ENCODE results near the gene ZNF606.

ZNF606 gene

GRCh38 chr19:58002384-58003173 lies at the start of gene ZNF606:
Gene ZNF606 (minus strand): TSS chr19:58002820. CDS start chr19:58001319, 1,501 bp downstream.
- DNase-seq: peak; percentile 85

DNA sequence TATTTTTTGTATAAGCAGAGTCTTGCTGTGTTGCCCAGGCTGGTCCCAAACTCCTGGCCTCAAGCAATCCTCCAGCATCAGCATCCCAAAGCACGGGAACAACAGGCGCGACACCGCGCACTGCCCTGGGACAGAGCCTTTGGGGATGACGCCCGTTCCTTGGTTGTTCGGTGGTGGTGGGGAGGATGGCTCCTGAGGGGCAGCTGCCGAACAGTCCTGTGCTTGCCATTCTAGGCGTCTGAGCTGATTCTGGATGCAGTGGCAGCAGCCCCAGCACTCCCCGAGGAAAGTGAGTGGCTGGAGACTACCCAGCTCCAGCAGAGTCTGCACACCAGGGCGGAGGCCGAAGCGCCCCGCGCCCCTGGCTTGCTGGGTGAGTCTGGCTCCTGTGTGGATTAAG lies 49.6 kb upstream of the ZNF606 start:
- DNase-seq: no peak

- no peak for DNase-seq
Observed at GRCh38 chr19:58047672-58048071, 45.1 kb upstream of the ZNF606 start.

- no peak for DNase-seq
Observed at GRCh38 chr19:58046856-58047255, 44.2 kb upstream of the ZNF606 start.

DNA sequence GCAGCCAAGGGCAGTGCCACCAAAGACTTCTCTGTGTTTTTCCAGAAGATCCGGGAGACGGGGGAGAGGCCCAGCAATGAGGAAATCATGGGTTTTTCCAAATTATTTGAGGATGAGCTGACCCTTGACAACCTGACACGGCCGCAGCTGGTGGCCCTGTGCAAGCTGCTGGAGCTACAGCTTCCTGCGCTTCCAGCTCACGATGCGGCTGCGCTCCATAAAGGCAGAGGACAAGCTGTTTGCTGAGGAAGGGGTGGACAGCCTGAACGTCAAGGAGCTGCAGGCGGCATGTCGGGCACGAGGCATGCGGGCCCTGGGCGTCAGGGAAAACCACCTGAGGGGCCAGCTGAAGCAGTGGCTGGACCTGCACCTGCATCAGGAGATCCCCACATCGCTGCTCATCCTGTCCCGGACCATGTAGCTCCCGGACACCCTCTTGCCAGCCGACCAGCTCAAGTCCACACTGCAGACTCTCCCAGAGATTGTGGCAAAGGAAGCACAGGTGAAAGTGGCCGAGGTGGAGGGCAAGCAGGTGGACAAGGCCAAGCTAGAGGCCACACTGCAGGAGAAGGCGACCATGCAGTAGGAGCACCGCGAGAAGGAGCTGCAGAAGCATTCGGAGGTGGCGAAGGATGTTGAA lies 42.9 kb upstream of the ZNF606 start:
- DNase-seq: no peak

DNA sequence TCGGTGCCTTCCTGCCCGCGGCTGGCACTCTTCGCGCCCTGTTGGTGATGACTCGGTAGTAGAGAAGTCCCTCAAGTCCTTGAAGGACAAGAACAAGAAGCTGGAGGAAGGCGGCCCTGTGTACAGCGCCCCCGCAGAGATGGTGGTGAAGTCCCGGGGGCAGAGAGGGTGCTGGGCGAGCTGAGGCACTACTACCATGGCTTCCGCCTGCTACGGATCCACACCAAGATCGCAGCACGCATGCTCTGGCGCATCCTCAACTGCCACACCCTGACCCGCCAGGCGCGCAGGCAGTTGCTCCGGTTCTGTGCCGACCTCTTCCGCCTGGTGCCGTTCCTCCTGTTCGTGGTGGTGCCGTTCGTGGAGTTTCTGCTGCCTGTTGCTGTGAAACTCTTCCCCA lies 42.3 kb upstream of the ZNF606 start:
- DNase-seq: no peak

- no peak for DNase-seq
Observed at GRCh38 chr19:58044391-58044790, 41.8 kb upstream of the ZNF606 start.

DNA sequence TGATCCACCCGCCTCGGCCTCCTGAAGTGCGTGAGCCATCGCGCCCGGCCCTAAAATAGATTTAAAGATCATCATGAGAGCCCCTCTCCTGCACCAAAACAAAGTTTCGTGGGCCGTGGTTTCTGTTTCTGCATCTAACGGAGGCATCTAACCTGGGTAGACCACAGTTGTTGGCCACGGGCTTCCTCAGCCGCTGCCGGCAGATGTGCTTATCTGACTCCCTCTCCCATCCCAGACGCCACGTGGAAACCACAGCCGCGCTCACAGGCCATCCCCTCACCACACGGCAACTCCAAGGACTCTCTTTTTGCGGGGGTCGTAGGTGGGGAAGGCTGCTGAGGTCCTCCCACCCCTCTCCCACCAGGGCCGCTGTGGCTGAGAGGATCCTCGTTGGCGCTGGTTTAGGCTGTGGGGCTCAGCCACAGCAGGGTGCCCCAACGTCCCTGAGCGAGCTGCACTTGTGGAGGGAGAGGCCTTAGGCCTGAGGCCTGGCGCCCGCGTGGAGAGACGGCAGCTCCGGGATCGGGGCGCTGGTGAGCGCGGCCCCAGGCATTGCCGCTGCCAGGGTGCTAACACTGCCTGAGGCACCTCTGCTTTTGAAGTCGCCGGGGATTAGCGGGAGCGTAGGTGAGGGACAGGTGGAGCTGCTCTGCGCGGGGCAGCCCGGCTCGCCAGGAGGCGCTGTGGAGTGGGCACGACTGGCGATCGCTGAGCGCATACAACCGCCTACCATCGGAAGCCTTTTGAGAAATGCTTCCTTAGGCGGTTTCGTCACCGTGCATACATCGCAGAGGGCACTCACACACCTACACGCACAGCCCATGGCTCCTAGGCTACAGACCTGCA lies 40.1 kb upstream of the ZNF606 start:
- no peak for DNase-seq

GRCh38 chr19:58040751-58041525 lies 38.3 kb upstream of the ZNF606 start:
- no peak for DNase-seq

GRCh38 chr19:58038688-58039204 lies 36.1 kb upstream of the ZNF606 start:
- no peak for DNase-seq

GRCh38 chr19:58037927-58038687 lies 35.5 kb upstream of the ZNF606 start:
- DNase-seq: no peak

GRCh38 chr19:58035863-58036262 lies 33.2 kb upstream of the ZNF606 start:
- no peak for DNase-seq

DNA sequence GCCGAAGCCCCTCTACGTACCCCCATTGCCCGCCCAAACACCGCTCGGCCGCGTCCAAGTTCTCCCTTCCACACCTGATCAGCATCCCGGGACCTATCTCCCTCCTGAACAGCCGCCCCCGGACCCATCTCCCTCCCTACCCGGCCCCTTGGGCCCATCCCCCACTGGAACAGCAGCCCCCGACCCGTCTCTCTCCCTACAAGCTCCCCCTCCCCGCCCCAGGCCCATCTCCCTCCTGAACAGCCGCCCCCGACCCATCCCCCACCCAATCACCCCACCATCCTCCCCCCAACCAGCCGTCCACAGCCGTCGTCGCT lies 31.8 kb upstream of the ZNF606 start:
- no peak for DNase-seq

- DNase-seq: peak; percentile 66
Observed at GRCh38 chr19:58033741-58034476, 31.3 kb upstream of the ZNF606 start, which contains the start of gene ZSCAN1. Gene ZSCAN1 (plus strand): TSS chr19:58034025. CDS start chr19:58037837, 3,812 bp downstream.

- DNase-seq: no peak
Observed at GRCh38 chr19:58024661-58025060, 22.0 kb upstream of the ZNF606 start.

DNA sequence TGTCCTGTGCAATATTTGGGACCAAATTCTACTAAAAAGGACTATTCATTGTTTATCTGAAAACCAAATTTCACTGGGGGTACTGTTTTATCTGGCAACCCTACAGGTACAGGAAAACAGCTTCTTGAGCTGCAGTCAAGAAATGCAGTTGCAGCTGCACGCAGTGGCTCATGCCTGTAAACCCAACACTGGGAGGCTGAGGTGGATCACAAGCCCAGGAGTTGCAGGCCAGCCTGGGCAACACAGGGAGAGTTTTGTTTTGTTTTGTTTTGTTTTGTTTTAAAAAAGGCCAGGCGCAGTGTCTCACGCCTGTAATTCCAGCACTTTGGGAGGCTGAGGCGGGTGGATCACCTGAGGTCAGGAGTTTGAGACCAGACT lies 19.7 kb upstream of the ZNF606 start:
- DNase-seq: no peak

- peak; percentile 59 for DNase-seq
Observed at GRCh38 chr19:58021541-58022282, 19.1 kb upstream of the ZNF606 start.

- no peak for DNase-seq
Observed at GRCh38 chr19:58020129-58020528, 17.5 kb upstream of the ZNF606 start.

GRCh38 chr19:58014141-58014540 lies 11.5 kb upstream of the ZNF606 start:
- DNase-seq: no peak

DNA sequence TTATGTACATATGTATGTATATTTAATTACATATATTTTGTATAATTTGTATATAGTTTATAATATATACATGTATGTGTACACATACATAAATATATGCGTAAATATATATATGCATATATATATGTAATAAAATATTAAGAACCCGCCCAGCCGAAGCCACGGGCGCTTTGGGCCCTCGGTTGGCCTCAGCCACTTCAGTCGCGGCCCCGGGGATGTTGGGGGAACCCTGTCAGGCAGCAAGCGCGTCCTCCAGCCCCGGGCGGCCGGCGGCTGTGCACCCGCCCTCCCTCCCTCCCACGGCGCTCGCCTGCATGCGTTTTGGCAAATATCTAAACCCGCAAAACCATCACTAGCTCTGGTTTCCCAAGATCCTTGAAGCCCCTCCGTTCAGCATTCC lies 7.9 kb upstream of the ZNF606 start:
- DNase-seq: no peak
